SK-N-SH (cell line): ENCODE measurements around the gene MYCBP.

Source experiments
- CTCF ChIP-seq: fragments of 200-600 bp; sonication (generic); IDR thresholded peaks from 2 replicates; pipeline ENCODE4 v1.6.1; 2017; ENCODE audit warnings: antibody characterized with exemption, mild to moderate bottlenecking, moderate library complexity
- EP300 ChIP-seq, 2 experiments: IDR thresholded peaks; 2 replicates each; pipeline versions ENCODE4 v1.4.0 to v1.6.1; 2012; ENCODE audit warnings: borderline replicate concordance in 1 of 2, low read depth in 1 of 2, low read length in 1 of 2
- EZH2phosphoT487 ChIP-seq: fragments of 200-600 bp; sonication (generic); IDR thresholded peaks from 2 replicates; pipeline ENCODE4 v1.6.1; 2017; ENCODE audit warnings: low read depth, mixed run types, mild to moderate bottlenecking, antibody characterized with exemption, moderate library complexity, borderline replicate concordance
- GATA2 ChIP-seq: sonication (generic); formaldehyde crosslinking; IDR thresholded peaks from 2 replicates; pipeline ENCODE4 v1.5.0; 2020; ENCODE audit warnings: mild to moderate bottlenecking, missing genetic modification reagents
- MAX ChIP-seq: IDR thresholded peaks from 2 replicates; pipeline ENCODE4 v1.4.0; 2012; ENCODE audit warnings: low read depth
- POLR2AphosphoS5 ChIP-seq: IDR thresholded peaks from 2 replicates; pipeline ENCODE4 v1.6.1; 2012; ENCODE audit warnings: low read depth, low read length
- REST ChIP-seq: IDR thresholded peaks from 2 replicates; pipeline ENCODE4 v1.6.1; 2012; ENCODE audit warnings: mild to moderate bottlenecking, low read depth, low read length, moderate library complexity
- TAF1 ChIP-seq: IDR thresholded peaks from 2 replicates; pipeline ENCODE4 v1.6.1; 2012; ENCODE audit warnings: low read depth, mild to moderate bottlenecking, low read length, moderate library complexity, borderline replicate concordance
- USF1 ChIP-seq: IDR thresholded peaks from 2 replicates; pipeline ENCODE4 v1.4.0; 2012; ENCODE audit warnings: low read depth, borderline replicate concordance
- USF2 ChIP-seq: fragments of 150-350 bp; IDR thresholded peaks from 2 replicates; pipeline ENCODE4 v1.6.1; 2017; ENCODE audit warnings: antibody characterized with exemption, low read length, low read depth, borderline replicate concordance
- YY1 ChIP-seq: IDR thresholded peaks from 2 replicates; pipeline ENCODE4 v1.4.0; 2012; ENCODE audit warnings: low read depth, mild to moderate bottlenecking

- TF ChIP-seq TAF1 (no peak), EZH2phosphoT487 (no peak), CTCF (no peak), USF2 (no peak), POLR2AphosphoS5 (no peak), YY1 (no peak), USF1 (no peak), EP300 (IDR thresholded peaks at IDR 0.05; ENCODE audit: borderline replicate concordance in 1 of 2, low read depth in 1 of 2, low read length in 1 of 2) (no peak), REST (no peak), GATA2 (CRISPR knock-in tag) (no peak), MAX (no peak)
These were observed 40.0 kb downstream of the MYCBP start for GRCh38 chr1:38833146-38833545.
